Measurements from ENCODE around the gene PCDHGC5.
A peak's percentile ranks its signal among the peaks of the same experiment; 100 is the strongest.

PCDHGC5 gene

DNA sequence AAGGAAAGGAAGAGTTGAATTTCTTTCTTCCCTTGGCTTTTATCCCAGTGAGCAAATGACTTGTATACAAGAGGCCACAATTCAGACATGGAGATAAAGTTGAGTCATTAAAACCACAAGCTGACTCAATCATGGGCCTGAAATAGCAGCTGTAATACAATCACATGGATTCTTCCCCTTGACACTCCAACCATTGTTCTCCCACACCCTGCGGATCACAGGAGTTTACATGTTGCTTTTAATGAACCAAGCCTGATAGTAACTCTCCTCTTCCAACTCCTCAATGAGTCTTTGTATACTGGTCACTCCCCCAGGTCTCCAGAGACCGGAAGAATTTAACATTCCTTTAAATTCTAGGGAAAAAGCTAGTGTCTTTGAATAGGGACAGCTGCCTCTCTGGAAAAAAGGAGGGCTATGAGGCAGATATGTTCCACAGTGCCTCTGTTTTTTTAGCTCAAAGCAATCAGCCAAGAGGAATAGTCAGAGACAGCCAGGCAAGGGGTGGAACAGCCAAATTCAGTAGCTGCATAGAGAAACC is 32.4 kb downstream of the PCDHGC5 start:
- H3K4me1 ChIP-seq (ENCODE audit: control insufficient read depth, insufficient read depth, low read length), result peaks cover 22% of the 10 kb centered on the region
- H3K9me3 ChIP-seq (ENCODE audit: control insufficient read depth in 2 of 2, low read length in 2 of 2), result no peaks in the 10 kb centered on the region
- H3K27ac ChIP-seq (ENCODE audit: low read length), result no peak overlapping the region
- peaks cover 0 to 10% of the 10 kb centered on the region in 2 donors for H3K36me3 ChIP-seq (ENCODE audit: control insufficient read depth in 2 of 2, insufficient read depth in 2 of 2, low read length in 2 of 2)
- no peaks in the 10 kb centered on the region for H3K27me3 ChIP-seq (ENCODE audit: control insufficient read depth in 1 of 2, insufficient read depth in 2 of 2, low read length in 2 of 2)
- H3K9ac ChIP-seq (ENCODE audit: low read length in 2 of 2), result no peak overlapping the region
- no peak overlapping the region for H3K4me3 ChIP-seq (ENCODE audit: low read length in 2 of 2)

DNA sequence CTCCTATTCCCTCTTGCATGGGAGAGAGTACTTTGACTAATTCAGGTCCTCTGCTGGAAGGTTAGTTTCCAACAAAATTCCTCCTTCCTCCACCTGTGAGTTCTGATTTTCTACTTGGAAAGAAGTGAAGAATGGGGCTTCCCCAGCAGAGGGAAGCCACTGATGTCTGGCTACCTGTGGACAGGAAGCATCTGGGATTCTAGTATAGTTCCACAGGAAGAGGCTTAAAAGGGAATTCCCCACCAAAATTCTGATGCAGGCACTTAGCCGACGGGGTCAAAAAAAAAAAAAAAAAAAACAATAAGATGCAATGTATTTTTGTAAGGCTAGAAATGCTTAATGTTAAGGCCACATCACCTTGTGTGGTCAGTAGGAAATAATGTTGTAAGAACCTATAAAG is 33.4 kb downstream of the PCDHGC5 start:
- Histone ChIP-seq H3K27ac (ENCODE audit: low read length) (no peak overlapping the region), H3K4me1 (ENCODE audit: control insufficient read depth, insufficient read depth, low read length) (peaks cover 22% of the 10 kb centered on the region), H3K36me3 (ENCODE audit: control insufficient read depth in 2 of 2, insufficient read depth in 2 of 2, low read length in 2 of 2) (peaks cover 0 to 12% of the 10 kb centered on the region in 2 donors)

DNA sequence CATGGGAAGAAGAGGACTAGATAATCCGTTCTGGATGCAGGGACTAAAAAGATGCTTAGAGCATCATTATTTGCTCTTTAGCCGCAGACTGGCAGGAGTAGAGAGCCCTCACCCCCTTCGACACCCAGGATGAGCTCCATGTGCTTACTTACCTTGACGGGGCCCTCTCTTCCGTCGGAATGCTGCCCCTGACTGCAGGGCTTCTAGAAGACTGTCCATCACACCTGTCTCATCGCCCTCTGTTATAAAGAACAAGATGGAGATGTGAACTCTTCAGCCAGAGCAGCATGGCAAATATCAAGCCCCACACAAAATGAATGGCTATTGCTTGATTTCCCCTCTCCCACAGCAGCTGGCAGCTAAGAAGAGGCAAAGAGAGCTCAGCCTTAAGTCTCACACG is 35.1 kb downstream of the PCDHGC5 start:
- no peak overlapping the region for H3K4me3 ChIP-seq (ENCODE audit: low read length in 2 of 2)
- peaks cover 28% of the 10 kb centered on the region for H3K4me1 ChIP-seq (ENCODE audit: control insufficient read depth, insufficient read depth, low read length)
- no peaks in the 10 kb centered on the region for H3K27me3 ChIP-seq (ENCODE audit: control insufficient read depth in 1 of 2, insufficient read depth in 2 of 2, low read length in 2 of 2)
- H3K9me3 ChIP-seq (ENCODE audit: control insufficient read depth in 2 of 2, low read length in 2 of 2), result no peaks in the 10 kb centered on the region
- peak overlapping the region; percentile 67 for H3K27ac ChIP-seq (ENCODE audit: low read length)
- H3K36me3 ChIP-seq (ENCODE audit: control insufficient read depth in 2 of 2, insufficient read depth in 2 of 2, low read length in 2 of 2), result peaks cover 0 to 15% of the 10 kb centered on the region in 2 donors
- no peak overlapping the region for H3K9ac ChIP-seq (ENCODE audit: low read length in 2 of 2)

More for the DNA sequence above, 33.4 kb downstream of the PCDHGC5 start:
- no peak overlapping the region for H3K4me3 ChIP-seq (ENCODE audit: low read length in 2 of 2)
- H3K27me3 ChIP-seq (ENCODE audit: control insufficient read depth in 1 of 2, insufficient read depth in 2 of 2, low read length in 2 of 2), result no peaks in the 10 kb centered on the region
- no peak overlapping the region for H3K9ac ChIP-seq (ENCODE audit: low read length in 2 of 2)
- no peaks in the 10 kb centered on the region for H3K9me3 ChIP-seq (ENCODE audit: control insufficient read depth in 2 of 2, low read length in 2 of 2)

DNA sequence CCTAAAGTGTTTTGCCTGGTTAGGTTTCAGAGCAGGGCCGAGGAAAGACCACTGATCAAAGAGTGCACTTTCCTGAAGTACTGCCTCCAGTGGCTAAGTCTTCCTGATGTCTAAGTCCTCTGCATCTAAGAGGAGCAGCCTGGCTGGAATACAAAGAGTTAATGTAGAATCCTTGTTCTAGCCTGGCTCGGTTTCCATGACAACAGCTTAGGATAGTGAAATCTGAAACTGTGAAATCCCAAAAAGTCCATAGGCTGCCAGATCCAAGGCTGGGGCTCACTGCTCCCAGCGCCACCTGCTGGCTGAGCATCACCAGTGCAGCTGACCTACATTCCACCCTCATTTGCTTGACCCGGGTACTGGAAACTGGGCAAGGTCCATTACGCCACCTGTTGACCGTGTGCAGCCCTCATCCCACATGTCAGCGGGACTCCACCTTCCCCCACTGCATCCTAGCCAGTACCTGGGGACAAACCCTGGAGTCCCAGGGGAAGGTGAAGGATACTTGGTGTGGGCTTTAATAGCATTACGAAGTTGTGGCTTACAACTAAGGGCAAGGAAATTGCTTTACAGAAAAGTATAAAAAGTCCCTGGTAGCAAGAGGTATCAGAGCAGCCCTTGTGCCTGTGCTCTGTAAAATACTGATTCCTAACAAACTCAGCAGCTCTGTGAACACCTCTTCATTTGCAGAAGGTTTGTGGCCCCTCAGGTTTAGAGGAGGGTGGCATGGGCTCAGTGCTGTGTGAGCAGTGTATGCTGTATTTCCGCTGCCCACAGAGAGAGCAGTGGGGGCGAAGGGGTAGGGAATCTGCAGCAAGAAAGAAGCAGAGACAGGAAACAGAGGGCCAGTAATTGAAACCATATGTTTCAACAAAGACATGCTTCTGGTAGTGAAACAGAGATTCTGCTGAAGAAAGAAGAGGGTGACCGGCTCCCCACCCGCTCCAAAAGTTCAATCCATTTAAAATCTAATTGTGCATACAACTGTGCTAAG is 36.0 kb downstream of the PCDHGC5 start:
- Histone ChIP-seq H3K36me3 (ENCODE audit: control insufficient read depth in 2 of 2, insufficient read depth in 2 of 2, low read length in 2 of 2) (peaks cover 0 to 15% of the 10 kb centered on the region in 2 donors), H3K4me1 (ENCODE audit: control insufficient read depth, insufficient read depth, low read length) (peaks cover 37% of the 10 kb centered on the region), H3K9me3 (ENCODE audit: control insufficient read depth in 2 of 2, low read length in 2 of 2) (no peaks in the 10 kb centered on the region), H3K9ac (ENCODE audit: low read length in 2 of 2) (peak overlapping the region in 1 of 2 donors; percentile 36), H3K4me3 (ENCODE audit: low read length in 2 of 2) (peak overlapping the region in 1 of 2 donors; percentile 16), H3K27ac (ENCODE audit: low read length) (peak overlapping the region; percentile 67), H3K27me3 (ENCODE audit: control insufficient read depth in 1 of 2, insufficient read depth in 2 of 2, low read length in 2 of 2) (no peaks in the 10 kb centered on the region)

DNA sequence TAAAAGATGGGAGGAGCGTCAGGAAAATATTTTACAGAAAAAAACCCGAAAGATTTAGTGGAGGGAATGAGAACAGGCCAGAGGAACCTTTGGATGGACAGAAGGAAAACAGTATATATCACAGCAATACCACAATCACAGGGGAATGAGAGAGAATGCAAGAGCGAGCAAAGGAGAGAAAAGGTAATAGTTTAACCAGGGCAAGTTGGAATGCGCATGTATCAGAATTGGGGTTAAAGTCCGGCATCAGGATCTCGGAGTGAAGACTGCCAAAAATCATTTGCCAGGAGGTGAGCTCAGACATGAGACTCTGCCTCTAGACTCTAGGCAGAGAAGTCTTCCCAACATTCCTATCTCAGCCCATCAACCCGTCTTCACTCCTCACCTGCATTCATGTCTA is 36.8 kb downstream of the PCDHGC5 start:
- Histone ChIP-seq H3K4me1 (ENCODE audit: control insufficient read depth, insufficient read depth, low read length) (peaks cover 35% of the 10 kb centered on the region), H3K36me3 (ENCODE audit: control insufficient read depth in 2 of 2, insufficient read depth in 2 of 2, low read length in 2 of 2) (peaks cover 0 to 15% of the 10 kb centered on the region in 2 donors), H3K9ac (ENCODE audit: low read length in 2 of 2) (no peak overlapping the region), H3K4me3 (ENCODE audit: low read length in 2 of 2) (peak overlapping the region in 1 of 2 donors; percentile 16), H3K27me3 (ENCODE audit: control insufficient read depth in 1 of 2, insufficient read depth in 2 of 2, low read length in 2 of 2) (no peaks in the 10 kb centered on the region), H3K9me3 (ENCODE audit: control insufficient read depth in 2 of 2, low read length in 2 of 2) (no peaks in the 10 kb centered on the region), H3K27ac (ENCODE audit: low read length) (peak overlapping the region; percentile 67)

DNA sequence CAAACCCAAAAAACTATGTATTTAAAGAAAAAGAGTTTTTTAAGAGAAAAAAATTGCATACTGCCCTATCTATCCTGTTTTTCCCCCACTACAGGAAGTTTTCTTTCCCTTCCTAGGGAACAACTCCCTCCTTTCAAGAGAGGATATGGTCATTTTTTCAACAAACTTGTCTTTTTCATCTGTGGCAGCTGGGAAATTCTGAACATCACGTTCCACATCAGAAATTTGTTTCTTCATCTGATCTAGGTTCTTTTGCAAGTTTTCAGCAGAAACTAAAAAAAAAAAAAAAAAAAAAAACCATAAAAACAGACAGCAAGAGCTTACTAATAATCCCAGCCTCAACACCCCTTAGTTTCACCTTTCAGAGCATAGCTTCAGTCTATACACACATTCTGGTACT is 38.5 kb downstream of the PCDHGC5 start:
- Histone ChIP-seq H3K4me3 (ENCODE audit: low read length in 2 of 2) (no peak overlapping the region), H3K9me3 (ENCODE audit: control insufficient read depth in 2 of 2, low read length in 2 of 2) (no peaks in the 10 kb centered on the region), H3K9ac (ENCODE audit: low read length in 2 of 2) (no peak overlapping the region), H3K27ac (ENCODE audit: low read length) (no peak overlapping the region), H3K27me3 (ENCODE audit: control insufficient read depth in 1 of 2, insufficient read depth in 2 of 2, low read length in 2 of 2) (no peaks in the 10 kb centered on the region), H3K4me1 (ENCODE audit: control insufficient read depth, insufficient read depth, low read length) (peaks cover 34% of the 10 kb centered on the region), H3K36me3 (ENCODE audit: control insufficient read depth in 2 of 2, insufficient read depth in 2 of 2, low read length in 2 of 2) (peaks cover 0 to 15% of the 10 kb centered on the region in 2 donors)

DNA sequence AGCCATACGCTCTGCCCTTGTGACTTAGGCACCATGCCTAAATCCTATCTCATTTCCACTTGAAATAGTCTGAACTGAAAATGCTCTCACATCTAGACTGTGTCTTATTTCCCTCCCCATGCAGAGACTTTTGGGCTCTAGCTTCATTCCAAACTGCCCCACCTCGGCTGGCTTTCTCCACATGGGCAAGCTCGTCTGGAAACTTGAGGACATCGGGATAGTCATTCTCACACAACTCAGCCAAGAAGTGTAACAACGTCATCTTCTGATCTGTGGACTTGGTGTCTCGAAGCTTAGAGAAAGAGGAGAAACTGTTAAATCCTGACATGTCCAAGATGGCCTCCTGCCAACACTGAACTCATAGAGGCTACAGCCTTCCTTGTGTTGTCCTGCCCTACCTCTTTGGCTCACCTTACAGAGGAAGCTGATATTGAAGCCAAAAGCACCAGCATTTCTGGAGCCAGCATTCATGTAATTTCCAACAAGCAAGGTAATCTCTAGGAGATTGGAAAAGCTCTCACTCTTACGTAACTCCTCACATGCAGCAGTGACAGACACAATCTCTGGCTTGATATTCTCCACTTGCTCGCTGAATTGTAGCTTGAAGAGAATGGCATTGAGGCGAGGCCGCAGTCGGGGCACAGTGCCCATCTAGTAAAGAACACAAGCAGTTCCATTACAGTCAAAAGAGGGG is 39.6 kb downstream of the PCDHGC5 start:
- H3K27me3 ChIP-seq (ENCODE audit: control insufficient read depth in 1 of 2, insufficient read depth in 2 of 2, low read length in 2 of 2), result no peaks in the 10 kb centered on the region
- H3K9ac ChIP-seq (ENCODE audit: low read length in 2 of 2), result peak overlapping the region in 1 of 2 donors; percentile 3
- peaks cover 34% of the 10 kb centered on the region for H3K4me1 ChIP-seq (ENCODE audit: control insufficient read depth, insufficient read depth, low read length)
- no peaks in the 10 kb centered on the region for H3K9me3 ChIP-seq (ENCODE audit: control insufficient read depth in 2 of 2, low read length in 2 of 2)
- H3K4me3 ChIP-seq (ENCODE audit: low read length in 2 of 2), result no peak overlapping the region
- peak overlapping the region; percentile 74 for H3K27ac ChIP-seq (ENCODE audit: low read length)
- H3K36me3 ChIP-seq (ENCODE audit: control insufficient read depth in 2 of 2, insufficient read depth in 2 of 2, low read length in 2 of 2), result peaks cover 0 to 13% of the 10 kb centered on the region in 2 donors

DNA sequence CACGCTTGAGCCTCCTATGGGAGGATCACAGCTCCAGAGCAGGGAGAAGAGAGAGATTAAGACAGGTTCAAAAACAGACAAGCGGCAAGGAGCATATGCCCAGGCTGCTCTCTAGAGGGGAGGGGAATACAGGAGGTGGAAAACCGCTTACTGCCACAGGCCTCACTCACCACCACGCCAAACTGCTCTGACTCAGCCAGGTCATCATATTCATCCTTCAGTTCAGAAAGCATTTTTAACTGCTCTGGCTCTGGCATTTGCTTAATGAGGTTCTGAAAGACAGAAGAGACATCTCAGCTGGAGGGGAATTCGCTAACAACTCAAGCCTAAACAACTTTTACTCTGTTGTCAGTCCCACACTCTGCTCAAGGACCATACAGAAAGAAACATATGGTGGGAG is 40.1 kb downstream of the PCDHGC5 start:
- H3K9ac ChIP-seq (ENCODE audit: low read length in 2 of 2), result peak overlapping the region in 1 of 2 donors; percentile 3
- no peaks in the 10 kb centered on the region for H3K27me3 ChIP-seq (ENCODE audit: control insufficient read depth in 1 of 2, insufficient read depth in 2 of 2, low read length in 2 of 2)
- H3K27ac ChIP-seq (ENCODE audit: low read length), result peak overlapping the region; percentile 74
- no peaks in the 10 kb centered on the region for H3K9me3 ChIP-seq (ENCODE audit: control insufficient read depth in 2 of 2, low read length in 2 of 2)
- peaks cover 30% of the 10 kb centered on the region for H3K4me1 ChIP-seq (ENCODE audit: control insufficient read depth, insufficient read depth, low read length)
- H3K4me3 ChIP-seq (ENCODE audit: low read length in 2 of 2), result no peak overlapping the region
- peaks cover 0 to 11% of the 10 kb centered on the region in 2 donors for H3K36me3 ChIP-seq (ENCODE audit: control insufficient read depth in 2 of 2, insufficient read depth in 2 of 2, low read length in 2 of 2)

DNA sequence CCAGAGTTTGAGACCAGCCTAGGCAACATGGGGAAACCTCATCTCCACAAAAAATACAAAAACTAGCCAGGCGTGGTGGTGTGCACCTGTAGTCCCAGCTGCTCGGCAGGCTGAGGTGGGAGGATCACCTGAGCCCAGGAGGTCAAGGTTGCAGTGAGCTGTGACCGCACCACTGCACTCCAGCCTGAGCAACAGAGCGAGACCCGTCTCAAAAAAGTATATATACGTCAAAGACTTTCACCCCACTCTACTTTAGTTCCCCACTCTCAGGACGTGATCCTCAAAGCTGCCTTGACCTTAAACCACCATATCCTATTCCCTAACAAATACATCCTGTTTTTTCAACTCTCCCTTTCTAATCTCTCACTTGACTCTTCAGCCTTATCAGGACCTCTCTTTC is 41.0 kb downstream of the PCDHGC5 start:
- Histone ChIP-seq H3K9me3 (ENCODE audit: control insufficient read depth in 2 of 2, low read length in 2 of 2) (no peaks in the 10 kb centered on the region), H3K4me1 (ENCODE audit: control insufficient read depth, insufficient read depth, low read length) (peaks cover 22% of the 10 kb centered on the region), H3K36me3 (ENCODE audit: control insufficient read depth in 2 of 2, insufficient read depth in 2 of 2, low read length in 2 of 2) (peaks cover 0 to 11% of the 10 kb centered on the region in 2 donors), H3K4me3 (ENCODE audit: low read length in 2 of 2) (no peak overlapping the region), H3K27me3 (ENCODE audit: control insufficient read depth in 1 of 2, insufficient read depth in 2 of 2, low read length in 2 of 2) (no peaks in the 10 kb centered on the region), H3K27ac (ENCODE audit: low read length) (peak overlapping the region; percentile 74), H3K9ac (ENCODE audit: low read length in 2 of 2) (peak overlapping the region in 1 of 2 donors; percentile 25)

DNA sequence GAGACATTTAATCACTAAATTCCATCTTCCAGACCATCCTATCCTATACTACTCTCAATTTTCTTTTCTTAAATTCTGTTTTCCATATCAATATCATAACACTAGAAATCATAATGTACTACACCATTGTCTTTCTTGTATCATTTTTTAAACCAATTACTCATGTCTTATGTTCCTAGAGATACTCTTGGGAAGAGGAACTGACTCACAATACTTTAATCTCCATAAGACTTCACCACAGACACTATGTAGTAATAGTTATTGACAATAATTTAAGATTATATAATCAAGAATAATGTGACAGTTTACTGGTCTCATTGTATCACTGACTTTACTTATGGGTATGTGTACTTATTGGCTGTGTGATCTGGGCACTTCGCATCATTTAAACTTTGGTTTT is 43.8 kb downstream of the PCDHGC5 start:
- peaks cover 0 to 3% of the 10 kb centered on the region in 2 donors for H3K36me3 ChIP-seq (ENCODE audit: control insufficient read depth in 2 of 2, insufficient read depth in 2 of 2, low read length in 2 of 2)
- no peak overlapping the region for H3K4me3 ChIP-seq (ENCODE audit: low read length in 2 of 2)
- H3K4me1 ChIP-seq (ENCODE audit: control insufficient read depth, insufficient read depth, low read length), result peaks cover 15% of the 10 kb centered on the region
- H3K9me3 ChIP-seq (ENCODE audit: control insufficient read depth in 2 of 2, low read length in 2 of 2), result no peaks in the 10 kb centered on the region
- H3K27ac ChIP-seq (ENCODE audit: low read length), result no peak overlapping the region
- no peaks in the 10 kb centered on the region for H3K27me3 ChIP-seq (ENCODE audit: control insufficient read depth in 1 of 2, insufficient read depth in 2 of 2, low read length in 2 of 2)
- no peak overlapping the region for H3K9ac ChIP-seq (ENCODE audit: low read length in 2 of 2)
